ENCODE results near the gene NLRC5.

GRCh38 chr16:57042157-57043111, 53.1 kb downstream of the NLRC5 start:
- TF ChIP-seq, protein P1, sequence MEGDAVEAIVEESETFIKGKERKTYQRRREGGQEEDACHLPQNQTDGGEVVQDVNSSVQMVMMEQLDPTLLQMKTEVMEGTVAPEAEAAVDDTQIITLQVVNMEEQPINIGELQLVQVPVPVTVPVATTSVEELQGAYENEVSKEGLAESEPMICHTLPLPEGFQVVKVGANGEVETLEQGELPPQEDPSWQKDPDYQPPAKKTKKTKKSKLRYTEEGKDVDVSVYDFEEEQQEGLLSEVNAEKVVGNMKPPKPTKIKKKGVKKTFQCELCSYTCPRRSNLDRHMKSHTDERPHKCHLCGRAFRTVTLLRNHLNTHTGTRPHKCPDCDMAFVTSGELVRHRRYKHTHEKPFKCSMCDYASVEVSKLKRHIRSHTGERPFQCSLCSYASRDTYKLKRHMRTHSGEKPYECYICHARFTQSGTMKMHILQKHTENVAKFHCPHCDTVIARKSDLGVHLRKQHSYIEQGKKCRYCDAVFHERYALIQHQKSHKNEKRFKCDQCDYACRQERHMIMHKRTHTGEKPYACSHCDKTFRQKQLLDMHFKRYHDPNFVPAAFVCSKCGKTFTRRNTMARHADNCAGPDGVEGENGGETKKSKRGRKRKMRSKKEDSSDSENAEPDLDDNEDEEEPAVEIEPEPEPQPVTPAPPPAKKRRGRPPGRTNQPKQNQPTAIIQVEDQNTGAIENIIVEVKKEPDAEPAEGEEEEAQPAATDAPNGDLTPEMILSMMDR (IDR thresholded peaks at IDR 0.05) = no peak
- no peak for TF ChIP-seq POLR2A (IDR thresholded peaks at IDR 0.05; ENCODE audit: low read depth)

Data from esophagus muscularis mucosa (tissue), 3 donors.